GM06990 (cell line): ENCODE measurements around the gene PACRG.

ENCODE experiments used
- DNase-seq: peaks from one replicate; pipeline ENCODE4 v3.0.0-alpha.2; 2011; ENCODE audit not compliant: insufficient read length; ENCODE audit errors: extremely low read depth
- H3K27me3 ChIP-seq: replicated peaks from 2 replicates; pipeline ENCODE4 v1.6.0; 2011; ENCODE audit warnings: low read length; ENCODE audit not compliant: control insufficient read depth, insufficient read depth
- H3K36me3 ChIP-seq: 2 replicates; pipeline ENCODE4 v1.5.1; 2011; ENCODE audit warnings: low read length; ENCODE audit not compliant: control insufficient read depth, insufficient read depth
- H3K4me3 ChIP-seq: replicated peaks from 2 replicates; pipeline ENCODE4 v1.5.1; 2011; ENCODE audit warnings: low read depth, mild to moderate bottlenecking, control low read depth, low read length
- CTCF ChIP-seq: IDR thresholded peaks from 2 replicates; pipeline ENCODE4 v1.5.1; 2011; ENCODE audit warnings: low read length, control low read depth, mild to moderate bottlenecking, inconsistent platforms; ENCODE audit not compliant: insufficient read depth, poor library complexity, severe bottlenecking

Gene PACRG

GRCh38 chr6:162710936-162711335 is 16.8 kb upstream of the PACRG start:
- H3K27me3 ChIP-seq, result no peaks in the 10 kb centered on the region
- H3K4me3 ChIP-seq, result no peak overlapping the region
- no peak for TF ChIP-seq CTCF
- no peak for DNase-seq
- no peaks in the 10 kb centered on the region for H3K36me3 ChIP-seq

- H3K27me3 ChIP-seq, result no peaks in the 10 kb centered on the region
- H3K4me3 ChIP-seq, result no peak overlapping the region
- no peaks in the 10 kb centered on the region for H3K36me3 ChIP-seq
- TF ChIP-seq CTCF, result no peak
- no peak for DNase-seq
Observed at GRCh38 chr6:162711376-162711775, 16.4 kb upstream of the PACRG start.

GRCh38 chr6:162712694-162713093 is 15.1 kb upstream of the PACRG start:
- Histone ChIP-seq H3K36me3 (no peaks in the 10 kb centered on the region), H3K27me3 (no peaks in the 10 kb centered on the region), H3K4me3 (no peak overlapping the region)
- no peak for DNase-seq
- TF ChIP-seq CTCF, result no peak

- Histone ChIP-seq H3K36me3 (no peaks in the 10 kb centered on the region), H3K27me3 (no peaks in the 10 kb centered on the region), H3K4me3 (no peak overlapping the region)
- no peak for DNase-seq
- no peak for TF ChIP-seq CTCF
Observed at GRCh38 chr6:162713974-162714780, 13.6 kb upstream of the PACRG start.

- Histone ChIP-seq H3K36me3 (no peaks in the 10 kb centered on the region), H3K27me3 (no peaks in the 10 kb centered on the region), H3K4me3 (no peak overlapping the region)
- no peak for DNase-seq
- no peak for TF ChIP-seq CTCF
Observed at GRCh38 chr6:162715601-162716000, 12.2 kb upstream of the PACRG start.
